SJSA1 (cell line): ENCODE measurements around the gene ITIH2. TPM values are rescaled to one million over a fixed set of nuclear protein-coding genes. Genes with fewer than 3 reads are reported as not detected.
"Not testable (repeated sequence)": the region's sequence is repeated elsewhere in the genome, so short reads cannot be mapped to it uniquely, and the experiment has no call there.

Source experiments
- DNase-seq, 2 experiments: peaks; one replicate each; pipeline ENCODE4 v3.0.0-alpha.2; 2015 to 2020; ENCODE audit warnings: low spot score in 2 of 2, low read depth in 1 of 2
- H3K27ac ChIP-seq: fragments of 250-450 bp; sonication (Bioruptor Pico); 2 replicates; pipeline ENCODE4 v1.5.1; 2020; ENCODE audit warnings: mild to moderate bottlenecking, moderate library complexity
- H3K27me3 ChIP-seq: fragments of 250-450 bp; sonication (Bioruptor Pico); replicated peaks from 2 replicates; pipeline ENCODE4 v1.5.1; 2020; ENCODE audit warnings: mild to moderate bottlenecking, moderate library complexity
- H3K36me3 ChIP-seq: fragments of 250-450 bp; sonication (Bioruptor Pico); 2 replicates; pipeline ENCODE4 v1.5.1; 2020; ENCODE audit warnings: mild to moderate bottlenecking
- H3K4me1 ChIP-seq: fragments of 250-450 bp; sonication (Bioruptor Pico); replicated peaks from 2 replicates; pipeline ENCODE4 v1.6.1; 2021; ENCODE audit warnings: mild to moderate bottlenecking
- H3K4me3 ChIP-seq: fragments of 250-450 bp; sonication (Bioruptor Pico); 2 replicates; pipeline ENCODE4 v1.5.1; 2020; ENCODE audit warnings: mild to moderate bottlenecking
- H3K9me3 ChIP-seq: fragments of 250-450 bp; sonication (Bioruptor Pico); replicated peaks from 2 replicates; pipeline ENCODE4 v1.5.1; 2020; ENCODE audit warnings: mild to moderate bottlenecking
- total RNA-seq: library from RNA; depleted of rRNA; stranded (reverse); fragments of >200 nt; shearing (Covaris generic); gene quantifications from 2 replicates; pipeline ENCODE4 v1.2.3, GENCODE V29; 2014

ITIH2 gene
- total RNA-seq, 1 experiment from 2014 or later = not detected

GRCh38 chr10:7744307-7744706 is 41.2 kb downstream of the ITIH2 start:
- no peak overlapping the region for H3K4me3 ChIP-seq
- H3K27me3 ChIP-seq = no peaks in the 10 kb centered on the region
- H3K4me1 ChIP-seq = no peaks in the 10 kb centered on the region
- no peak overlapping the region for H3K27ac ChIP-seq
- no peak for DNase-seq
- H3K36me3 ChIP-seq = no peaks in the 10 kb centered on the region
- no peaks in the 10 kb centered on the region for H3K9me3 ChIP-seq

- H3K9me3 ChIP-seq, H3K4me1 ChIP-seq, H3K27ac ChIP-seq, H3K4me3 ChIP-seq, H3K27me3 ChIP-seq, DNase-seq: not testable (repeated sequence)
- peaks cover 19% of the 10 kb centered on the region for H3K36me3 ChIP-seq
Observed at GRCh38 chr10:7748637-7749036, 45.5 kb downstream of the ITIH2 start.

- Histone ChIP-seq H3K27ac (no peak overlapping the region), H3K4me1 (no peaks in the 10 kb centered on the region), H3K27me3 (no peaks in the 10 kb centered on the region), H3K9me3 (no peaks in the 10 kb centered on the region), H3K36me3 (peaks cover 25% of the 10 kb centered on the region), H3K4me3 (no peak overlapping the region)
- no peak for DNase-seq
Observed at GRCh38 chr10:7750222-7750621, 47.1 kb downstream of the ITIH2 start.

GRCh38 chr10:7752251-7752650 is 49.1 kb downstream of the ITIH2 start:
- Histone ChIP-seq H3K27ac (no peak overlapping the region), H3K4me3 (no peak overlapping the region), H3K4me1 (no peaks in the 10 kb centered on the region), H3K9me3 (no peaks in the 10 kb centered on the region), H3K27me3 (no peaks in the 10 kb centered on the region), H3K36me3 (peaks cover 41% of the 10 kb centered on the region)
- DNase-seq = no peak

- Histone ChIP-seq H3K27me3 (no peaks in the 10 kb centered on the region), H3K27ac (no peak overlapping the region), H3K9me3 (no peaks in the 10 kb centered on the region), H3K4me1 (no peaks in the 10 kb centered on the region), H3K36me3 (peaks cover 61% of the 10 kb centered on the region), H3K4me3 (no peak overlapping the region)
- DNase-seq = no peak
Observed at GRCh38 chr10:7755103-7755502, 52.0 kb downstream of the ITIH2 start.

- no peak for DNase-seq
- peaks cover 71% of the 10 kb centered on the region for H3K36me3 ChIP-seq
- no peaks in the 10 kb centered on the region for H3K27me3 ChIP-seq
- H3K4me1 ChIP-seq = no peaks in the 10 kb centered on the region
- no peak overlapping the region for H3K27ac ChIP-seq
- H3K9me3 ChIP-seq = no peaks in the 10 kb centered on the region
- H3K4me3 ChIP-seq = no peak overlapping the region
Observed at GRCh38 chr10:7756360-7756992, 53.4 kb downstream of the ITIH2 start.

- no peaks in the 10 kb centered on the region for H3K4me1 ChIP-seq
- H3K4me3 ChIP-seq = no peak overlapping the region
- no peaks in the 10 kb centered on the region for H3K9me3 ChIP-seq
- no peak for DNase-seq
- no peaks in the 10 kb centered on the region for H3K27me3 ChIP-seq
- H3K27ac ChIP-seq = no peak overlapping the region
- peaks cover 89% of the 10 kb centered on the region for H3K36me3 ChIP-seq
Observed at GRCh38 chr10:7763929-7764328, 60.8 kb downstream of the ITIH2 start.

GRCh38 chr10:7766241-7766640 is 63.1 kb downstream of the ITIH2 start:
- H3K27me3 ChIP-seq = no peaks in the 10 kb centered on the region
- no peaks in the 10 kb centered on the region for H3K4me1 ChIP-seq
- peaks cover 91% of the 10 kb centered on the region for H3K36me3 ChIP-seq
- no peak overlapping the region for H3K4me3 ChIP-seq
- DNase-seq = no peak
- H3K27ac ChIP-seq = no peak overlapping the region
- no peaks in the 10 kb centered on the region for H3K9me3 ChIP-seq

GRCh38 chr10:7767209-7767608 is 64.1 kb downstream of the ITIH2 start:
- no peak overlapping the region for H3K4me3 ChIP-seq
- no peaks in the 10 kb centered on the region for H3K9me3 ChIP-seq
- H3K27ac ChIP-seq = no peak overlapping the region
- no peaks in the 10 kb centered on the region for H3K27me3 ChIP-seq
- DNase-seq = no peak
- peaks cover 88% of the 10 kb centered on the region for H3K36me3 ChIP-seq
- no peaks in the 10 kb centered on the region for H3K4me1 ChIP-seq

- no peak for DNase-seq
- H3K27ac ChIP-seq = no peak overlapping the region
- H3K4me3 ChIP-seq = no peak overlapping the region
- no peaks in the 10 kb centered on the region for H3K27me3 ChIP-seq
- H3K36me3 ChIP-seq = peaks cover 85% of the 10 kb centered on the region
- no peaks in the 10 kb centered on the region for H3K4me1 ChIP-seq
- H3K9me3 ChIP-seq = no peaks in the 10 kb centered on the region
Observed at GRCh38 chr10:7768417-7768816, 65.3 kb downstream of the ITIH2 start.

- H3K4me3 ChIP-seq = no peak overlapping the region
- H3K4me1 ChIP-seq = no peaks in the 10 kb centered on the region
- H3K27me3 ChIP-seq = no peaks in the 10 kb centered on the region
- no peaks in the 10 kb centered on the region for H3K9me3 ChIP-seq
- peaks cover 79% of the 10 kb centered on the region for H3K36me3 ChIP-seq
- no peak overlapping the region for H3K27ac ChIP-seq
- no peak for DNase-seq
Observed at GRCh38 chr10:7773845-7774801, 71.0 kb downstream of the ITIH2 start.

GRCh38 chr10:7776777-7777176 is 73.7 kb downstream of the ITIH2 start:
- no peak for DNase-seq
- H3K4me1 ChIP-seq = no peaks in the 10 kb centered on the region
- no peaks in the 10 kb centered on the region for H3K9me3 ChIP-seq
- H3K27ac ChIP-seq = no peak overlapping the region
- no peak overlapping the region for H3K4me3 ChIP-seq
- no peaks in the 10 kb centered on the region for H3K27me3 ChIP-seq
- H3K36me3 ChIP-seq = peaks cover 77% of the 10 kb centered on the region

- H3K9me3 ChIP-seq, H3K4me3 ChIP-seq, H3K4me1 ChIP-seq, H3K27ac ChIP-seq, H3K27me3 ChIP-seq, DNase-seq: not testable (repeated sequence)
- H3K36me3 ChIP-seq = peaks cover 62% of the 10 kb centered on the region
Observed at GRCh38 chr10:7782194-7782593, 79.1 kb downstream of the ITIH2 start.

- Histone ChIP-seq H3K27me3 (no peaks in the 10 kb centered on the region), H3K27ac (no peak overlapping the region), H3K4me1 (peaks cover 11% of the 10 kb centered on the region; the same call in 1 of the 2 replicates), H3K4me3 (peak overlapping the region; percentile 84), H3K9me3 (no peaks in the 10 kb centered on the region), H3K36me3 (peaks cover 36% of the 10 kb centered on the region)
- DNase-seq = no peak
Observed at GRCh38 chr10:7786430-7786829, 83.3 kb downstream of the ITIH2 start.
